NB4 (cell line): Measurements from ENCODE around the gene ZNF567.

Source experiments
- CTCF ChIP-seq: IDR thresholded peaks from one replicate; pipeline ENCODE4 v1.5.1; 2012; ENCODE audit warnings: low read depth, low read length
- POLR2A ChIP-seq: IDR thresholded peaks from 2 replicates; pipeline ENCODE4 v1.6.1; 2011; ENCODE audit warnings: mild to moderate bottlenecking; ENCODE audit not compliant: insufficient read length; ENCODE audit errors: extremely low read depth

GRCh38 chr19:36686365-36687213 is 823 bp upstream of the ZNF567 start:
- TF ChIP-seq POLR2A (no peak), CTCF (no peak)
